Aorta (tissue), 5 donors: ENCODE results near the gene IFITM10. TPM values are rescaled to one million over a fixed set of nuclear protein-coding genes. Genes with fewer than 3 reads are reported as not detected.

ENCODE experiments used
- ATAC-seq: fragments of 200-7000 bp; cut with Tn5 transposase; one replicate; pipeline ENCODE4 v1.9.1; 2022; ENCODE audit warnings: moderate library complexity; ENCODE audit not compliant: low FRiP score
- DNase-seq, 2 donors: peaks; one replicate each; pipeline ENCODE4 v3.0.0-alpha.2; 2020
- H3K27ac ChIP-seq, 2 donors: one replicate each; pipeline ENCODE4 v1.5.1; 2013; ENCODE audit warnings: low read length in 2 of 2, mild to moderate bottlenecking in 2 of 2, moderate library complexity in 2 of 2, control low read depth in 1 of 2, inconsistent platforms in 1 of 2, low read depth in 1 of 2
- H3K27me3 ChIP-seq, 2 donors: one replicate each; pipeline ENCODE4 v1.6.1; 2013; ENCODE audit warnings: control low read depth in 1 of 2, low read length in 1 of 2, mild to moderate bottlenecking in 1 of 2, moderate library complexity in 1 of 2; ENCODE audit not compliant: insufficient read depth in 2 of 2, control insufficient read depth in 1 of 2
- H3K36me3 ChIP-seq, 2 donors: one replicate each; pipeline ENCODE4 v1.6.1; 2013; ENCODE audit warnings: control low read depth in 1 of 2, low read length in 1 of 2, mild to moderate bottlenecking in 1 of 2; ENCODE audit not compliant: insufficient read depth in 2 of 2, control insufficient read depth in 1 of 2
- H3K4me1 ChIP-seq, 2 donors: one replicate each; pipeline ENCODE4 v1.6.1; 2013; ENCODE audit warnings: low read length in 2 of 2, control low read depth in 1 of 2, mild to moderate bottlenecking in 1 of 2, moderate library complexity in 1 of 2; ENCODE audit not compliant: insufficient read depth in 2 of 2, control insufficient read depth in 1 of 2
- H3K4me3 ChIP-seq, 2 donors: one replicate each; pipeline ENCODE4 v1.5.1; 2013; ENCODE audit warnings: low read length in 2 of 2, control low read depth in 1 of 2, mild to moderate bottlenecking in 1 of 2
- H3K9me3 ChIP-seq: one replicate; pipeline ENCODE4 v1.6.1; 2013; ENCODE audit warnings: mild to moderate bottlenecking, low read length; ENCODE audit not compliant: control insufficient read depth
- WGBS, 2 donors: extraction: QIAGEN DNeasy Blood & Tissue Kit; methylation state at CpG; one replicate each; pipeline ENCODE4 v1.1.7; 2013; 5-methylcytosine and 5-hydroxymethylcytosine counted together
- intact Hi-C, 2 donors: fragments of 100-400 bp; cut with DNase I; formaldehyde crosslinking; loops; one replicate each; pipeline versions ENCODE4 v1.14.2 to v1.15.0; 2022
- long read RNA-seq, 2 donors: library from polyadenylated mRNA; unstranded; transcript quantifications; one replicate each; pipeline ENCODE4 v2.0.0, GENCODE V29; 2020 to 2021
- polyA plus RNA-seq, 2 donors: library from polyadenylated mRNA; stranded (reverse); fragments of 200-250 nt; gene quantifications; one replicate each; pipeline ENCODE4 v1.2.3, GENCODE V29; 2013
- total RNA-seq, 2 donors: library from RNA; stranded (reverse); fragmentation: NEBNext Ultra II Directional; extraction: Animal tissue kit (Norgen Biotek cat#: 25700); gene quantifications; one replicate each; pipeline ENCODE4 v1.2.1, GENCODE V29; 2021
- donor health status: healthy with polysubstance abuse.
- donor health status: Bipolar disorder and iron deficiency.
- donor health status: DM: no; HTN: no; CAD: no.
- donor health status: DM: no; HTN: no; CAD: no.
- donor health status: DM: yes; HTN: yes; CAD: no.

Gene IFITM10
- total RNA-seq (10 to 100 TPM; 10.7 to 15.0 TPM), polyA plus RNA-seq (10 to 100 TPM in 1 of 2 donors, 1 to 10 TPM in 1; 1.9 to 47.7 TPM)
- long read RNA-seq, donor 1, partial matches to known transcripts = 6 of 13 reads
- long read RNA-seq, donor 1, other reads (novel, unspliced or antisense) = 6 of 13 reads
- long read RNA-seq, donor 2, partial matches to known transcripts = 3 of 5 reads
- long read RNA-seq, donor 2, other reads (novel, unspliced or antisense) = 2 of 5 reads

- intact Hi-C loops = no loop called here
- 34 to 35% methylated on average over 6 of the region's 6 CpGs for WGBS, 2 donors
- ATAC-seq (no peak), DNase-seq (peak; percentile 79 to 82)
- H3K4me1 ChIP-seq = no peaks in the 10 kb centered on the region
- no peaks in the 10 kb centered on the region for H3K9me3 ChIP-seq
- peaks cover 0 to 4% of the 10 kb centered on the region in 2 donors for H3K36me3 ChIP-seq
- no peaks in the 10 kb centered on the region for H3K27me3 ChIP-seq
- H3K4me3 ChIP-seq = peak within 1 kb of the TSS; percentile 56 to 59
- peak within 1 kb of the TSS; percentile 54 to 86 for H3K27ac ChIP-seq
Observed at GRCh38 chr11:1750481-1750839, at the start of gene IFITM10. IFITM10 (minus strand) TSS chr11:1750595; CDS start chr11:1750442, 153 bp downstream.

GRCh38 chr11:1797391-1798125 is 47.2 kb upstream of the IFITM10 start:
- Histone ChIP-seq H3K27ac (no peak overlapping the region), H3K27me3 (no peaks in the 10 kb centered on the region), H3K36me3 (no peaks in the 10 kb centered on the region), H3K9me3 (no peaks in the 10 kb centered on the region), H3K4me1 (no peaks in the 10 kb centered on the region), H3K4me3 (no peak overlapping the region)
- no peak for DNase-seq
- 81 to 82% methylated on average over 14 of the region's 14 CpGs for WGBS, 2 donors
- intact Hi-C loops = no loop called here
- ATAC-seq = no peak

GRCh38 chr11:1796413-1797011 is 46.1 kb upstream of the IFITM10 start:
- Histone ChIP-seq H3K4me3 (no peak overlapping the region), H3K9me3 (no peaks in the 10 kb centered on the region), H3K27ac (no peak overlapping the region), H3K27me3 (no peaks in the 10 kb centered on the region), H3K36me3 (no peaks in the 10 kb centered on the region), H3K4me1 (no peaks in the 10 kb centered on the region)
- no peak for DNase-seq
- 86 to 88% methylated on average over 12 of the region's 12 CpGs for WGBS, 2 donors
- no peak for ATAC-seq
- intact Hi-C loops = no loop called here

GRCh38 chr11:1793081-1793480 is 42.7 kb upstream of the IFITM10 start:
- intact Hi-C loops = no loop called here
- Histone ChIP-seq H3K4me1 (no peaks in the 10 kb centered on the region), H3K4me3 (no peak overlapping the region), H3K27me3 (no peaks in the 10 kb centered on the region), H3K27ac (no peak overlapping the region), H3K9me3 (no peaks in the 10 kb centered on the region), H3K36me3 (no peaks in the 10 kb centered on the region)
- no peak for DNase-seq
- 43 to 55% methylated on average over 3 of the region's 3 CpGs for WGBS, 2 donors
- ATAC-seq = no peak

GRCh38 chr11:1792461-1792860 is 42.1 kb upstream of the IFITM10 start:
- no peaks in the 10 kb centered on the region for H3K9me3 ChIP-seq
- no peaks in the 10 kb centered on the region for H3K27me3 ChIP-seq
- H3K4me1 ChIP-seq = no peaks in the 10 kb centered on the region
- ATAC-seq (no peak), DNase-seq (no peak)
- H3K36me3 ChIP-seq = no peaks in the 10 kb centered on the region
- WGBS, 2 donors = 79 to 81% methylated on average over 12 of the region's 12 CpGs
- intact Hi-C loops = no loop called here
- H3K4me3 ChIP-seq = no peak overlapping the region
- no peak overlapping the region for H3K27ac ChIP-seq

- intact Hi-C loops = no loop called here
- DNase-seq = no peak
- WGBS, 2 donors = 90 to 92% methylated on average over 6 of the region's 6 CpGs
Observed at GRCh38 chr11:1791912-1792311, 41.5 kb upstream of the IFITM10 start.

GRCh38 chr11:1786466-1786865 is 36.1 kb upstream of the IFITM10 start:
- intact Hi-C loops = no loop called here
- H3K4me1 ChIP-seq = no peaks in the 10 kb centered on the region
- DNase-seq = no peak

More at GRCh38 chr11:1791912-1792311, 41.5 kb upstream of the IFITM10 start:
- no peak for ATAC-seq
- Histone ChIP-seq H3K27ac (no peak overlapping the region), H3K4me1 (no peaks in the 10 kb centered on the region), H3K9me3 (no peaks in the 10 kb centered on the region), H3K36me3 (no peaks in the 10 kb centered on the region), H3K4me3 (no peak overlapping the region), H3K27me3 (no peaks in the 10 kb centered on the region)

GRCh38 chr11:1785749-1786413 is 35.5 kb upstream of the IFITM10 start:
- ATAC-seq (no peak), DNase-seq (peak in 1 of 2 donors; percentile 81)
- WGBS, 2 donors = 81 to 83% methylated on average over 21 of the region's 21 CpGs
- Histone ChIP-seq H3K27me3 (no peaks in the 10 kb centered on the region), H3K4me1 (no peaks in the 10 kb centered on the region), H3K36me3 (no peaks in the 10 kb centered on the region), H3K4me3 (no peak overlapping the region), H3K27ac (no peak overlapping the region), H3K9me3 (no peaks in the 10 kb centered on the region)
- intact Hi-C loops = no loop called here

More at GRCh38 chr11:1786466-1786865, 36.1 kb upstream of the IFITM10 start:
- Histone ChIP-seq H3K9me3 (no peaks in the 10 kb centered on the region), H3K36me3 (no peaks in the 10 kb centered on the region), H3K27ac (no peak overlapping the region), H3K27me3 (no peaks in the 10 kb centered on the region), H3K4me3 (no peak overlapping the region)
- ATAC-seq = no peak
- WGBS, 2 donors = 71 to 84% methylated on average over 4 of the region's 4 CpGs
